Measurements from ENCODE around the gene HACD4.

HACD4 gene

GRCh38 chr9:21031091-21031807 is at the start of gene HACD4:
HACD4 (minus strand) TSS chr9:21031640; CDS start chr9:21031590, 50 bp downstream.
- TF ChIP-seq POLR2A (IDR thresholded peaks at IDR 0.05; ENCODE audit: low read length) (no peak), GATA1 (IDR thresholded peaks at IDR 0.05; ENCODE audit: low read depth, low read length) (no peak)
- DNase-seq: peak; percentile 61 to 63

GRCh38 chr9:21080793-21081192 is 49.4 kb upstream of the HACD4 start:
- no peak for TF ChIP-seq GATA1 (IDR thresholded peaks at IDR 0.05; ENCODE audit: low read depth, low read length)
- TF ChIP-seq POLR2A (IDR thresholded peaks at IDR 0.05; ENCODE audit: low read length): no peak
- DNase-seq: no peak

- TF ChIP-seq GATA1 (IDR thresholded peaks at IDR 0.05; ENCODE audit: low read depth, low read length): no peak
- TF ChIP-seq POLR2A (IDR thresholded peaks at IDR 0.05; ENCODE audit: low read length): no peak
- peak; percentile 18 to 26 for DNase-seq
Measured at GRCh38 chr9:21078702-21079101, 47.3 kb upstream of the HACD4 start.

GRCh38 chr9:21077781-21078180 is 46.3 kb upstream of the HACD4 start, which contains the start of gene IFNB1:
IFNB1 (minus strand) TSS chr9:21077942; CDS start chr9:21077869, 73 bp downstream.
- no peak for DNase-seq
- TF ChIP-seq GATA1 (IDR thresholded peaks at IDR 0.05; ENCODE audit: low read depth, low read length) (no peak), POLR2A (IDR thresholded peaks at IDR 0.05; ENCODE audit: low read length) (no peak)

GRCh38 chr9:21075484-21075883 is 44.0 kb upstream of the HACD4 start:
- TF ChIP-seq GATA1 (IDR thresholded peaks at IDR 0.05; ENCODE audit: low read depth, low read length) (no peak), POLR2A (IDR thresholded peaks at IDR 0.05; ENCODE audit: low read length) (no peak)
- no peak for DNase-seq

GRCh38 chr9:21070906-21071305 is 39.5 kb upstream of the HACD4 start:
- DNase-seq: no peak
- TF ChIP-seq POLR2A (IDR thresholded peaks at IDR 0.05; ENCODE audit: low read length): no peak
- TF ChIP-seq GATA1 (IDR thresholded peaks at IDR 0.05; ENCODE audit: low read depth, low read length): no peak

GRCh38 chr9:21070171-21070571 is 38.7 kb upstream of the HACD4 start:
- DNase-seq: peak; percentile 70 to 78
- TF ChIP-seq POLR2A (IDR thresholded peaks at IDR 0.05; ENCODE audit: low read length): no peak

- TF ChIP-seq POLR2A (IDR thresholded peaks at IDR 0.05; ENCODE audit: low read length) (no peak), GATA1 (IDR thresholded peaks at IDR 0.05; ENCODE audit: low read depth, low read length) (no peak)
- DNase-seq: no peak
Measured at GRCh38 chr9:21060919-21061561, 29.6 kb upstream of the HACD4 start.

- DNase-seq: no peak
Measured at GRCh38 chr9:21056931-21057330, 25.5 kb upstream of the HACD4 start.

GRCh38 chr9:21053851-21054250 is 22.4 kb upstream of the HACD4 start:
- DNase-seq: no peak
- no peak for TF ChIP-seq GATA1 (IDR thresholded peaks at IDR 0.05; ENCODE audit: low read depth, low read length)
- TF ChIP-seq POLR2A (IDR thresholded peaks at IDR 0.05; ENCODE audit: low read length): no peak

More at GRCh38 chr9:21056931-21057330, 25.5 kb upstream of the HACD4 start:
- no peak for TF ChIP-seq POLR2A (IDR thresholded peaks at IDR 0.05; ENCODE audit: low read length)
- no peak for TF ChIP-seq GATA1 (IDR thresholded peaks at IDR 0.05; ENCODE audit: low read depth, low read length)

- DNase-seq: peak; percentile 44 to 81
- TF ChIP-seq GATA1 (IDR thresholded peaks at IDR 0.05; ENCODE audit: low read depth, low read length) (no peak), POLR2A (IDR thresholded peaks at IDR 0.05; ENCODE audit: low read length) (no peak)
Measured at GRCh38 chr9:21047281-21047691, 15.8 kb upstream of the HACD4 start.

GRCh38 chr9:21043841-21044240 is 12.4 kb upstream of the HACD4 start:
- DNase-seq: no peak
- TF ChIP-seq POLR2A (IDR thresholded peaks at IDR 0.05; ENCODE audit: low read length) (no peak), GATA1 (IDR thresholded peaks at IDR 0.05; ENCODE audit: low read depth, low read length) (no peak)

GRCh38 chr9:21042466-21042865 is 11.0 kb upstream of the HACD4 start:
- no peak for DNase-seq

GRCh38 chr9:21039302-21039701 is 7.9 kb upstream of the HACD4 start:
- DNase-seq: no peak
- TF ChIP-seq GATA1 (IDR thresholded peaks at IDR 0.05; ENCODE audit: low read depth, low read length) (no peak), POLR2A (IDR thresholded peaks at IDR 0.05; ENCODE audit: low read length) (no peak)

More at GRCh38 chr9:21042466-21042865, 11.0 kb upstream of the HACD4 start:
- TF ChIP-seq POLR2A (IDR thresholded peaks at IDR 0.05; ENCODE audit: low read length) (no peak), GATA1 (IDR thresholded peaks at IDR 0.05; ENCODE audit: low read depth, low read length) (no peak)

- no peak for TF ChIP-seq POLR2A (IDR thresholded peaks at IDR 0.05; ENCODE audit: low read length)
- TF ChIP-seq GATA1 (IDR thresholded peaks at IDR 0.05; ENCODE audit: low read depth, low read length): no peak
- no peak for DNase-seq
Measured at GRCh38 chr9:21037278-21037677, 5.8 kb upstream of the HACD4 start.

Data from erythroblast (primary cell).